Middle frontal gyrus (tissue), 1 donor: ENCODE results near the gene CCR9.

Source experiments
- DNase-seq: peaks from one replicate; pipeline ENCODE4 v3.0.0-alpha.2; 2015; ENCODE audit warnings: low spot score; ENCODE audit errors: extremely low spot score

CCR9 gene

GRCh38 chr3:45907769-45908705 is 21.7 kb downstream of the CCR9 start:
- no peak for DNase-seq

DNA sequence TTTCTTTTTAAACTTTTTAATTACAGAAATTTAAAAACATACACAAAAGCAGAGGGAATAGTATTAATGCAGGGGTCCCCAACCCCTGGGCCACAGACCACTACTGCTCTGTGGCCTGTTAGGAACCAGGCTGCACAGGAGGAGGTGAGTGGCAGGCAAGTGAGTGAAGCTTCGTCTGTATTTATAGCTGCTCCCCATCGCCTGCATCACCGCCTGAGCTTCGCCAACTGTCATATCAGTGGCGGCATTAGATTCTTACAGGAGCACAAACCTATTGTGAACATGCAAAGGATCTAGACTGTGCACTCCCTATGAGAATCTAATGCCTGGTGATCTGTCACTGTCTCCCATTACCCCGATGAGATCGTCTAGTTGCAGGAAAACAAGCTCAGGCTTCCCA is 22.4 kb downstream of the CCR9 start:
- DNase-seq, result no peak

GRCh38 chr3:45909542-45909941 is 23.2 kb downstream of the CCR9 start:
- no peak for DNase-seq

GRCh38 chr3:45910892-45911291 is 24.5 kb downstream of the CCR9 start:
- no peak for DNase-seq

DNA sequence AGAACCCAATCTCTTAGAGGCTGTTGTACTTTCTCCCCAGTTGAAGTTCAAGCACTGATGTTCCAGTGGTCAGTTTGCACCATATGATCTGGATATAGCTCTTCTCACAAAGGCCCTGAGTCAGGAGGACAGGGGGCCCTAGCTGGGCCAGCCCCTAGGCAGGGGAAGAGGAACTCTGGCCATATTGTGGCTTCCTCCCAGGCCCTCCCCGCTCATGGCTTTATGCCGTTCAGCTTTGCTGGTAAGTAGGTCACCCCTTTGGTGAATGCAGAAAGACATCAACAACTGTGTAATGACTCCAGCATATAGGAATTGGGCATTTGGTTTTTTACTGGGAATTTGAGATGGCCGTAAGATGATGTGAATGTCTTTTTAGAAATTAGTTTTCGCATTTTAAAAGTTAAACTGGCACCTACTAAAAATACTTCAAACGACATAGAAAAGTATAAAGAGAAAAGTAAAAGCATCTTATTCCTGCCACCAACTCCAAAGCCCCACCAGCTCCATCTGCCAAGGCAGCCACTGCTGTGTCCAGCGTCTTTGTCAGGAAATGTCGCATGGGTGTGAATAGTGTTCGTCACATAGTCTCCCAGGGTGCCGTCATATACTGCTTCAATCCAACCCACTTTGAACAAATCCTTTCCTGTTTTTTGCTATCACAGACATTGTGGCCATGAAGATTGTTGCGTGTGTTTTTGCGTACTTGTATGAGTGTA is 25.3 kb downstream of the CCR9 start:
- no peak for DNase-seq

DNA sequence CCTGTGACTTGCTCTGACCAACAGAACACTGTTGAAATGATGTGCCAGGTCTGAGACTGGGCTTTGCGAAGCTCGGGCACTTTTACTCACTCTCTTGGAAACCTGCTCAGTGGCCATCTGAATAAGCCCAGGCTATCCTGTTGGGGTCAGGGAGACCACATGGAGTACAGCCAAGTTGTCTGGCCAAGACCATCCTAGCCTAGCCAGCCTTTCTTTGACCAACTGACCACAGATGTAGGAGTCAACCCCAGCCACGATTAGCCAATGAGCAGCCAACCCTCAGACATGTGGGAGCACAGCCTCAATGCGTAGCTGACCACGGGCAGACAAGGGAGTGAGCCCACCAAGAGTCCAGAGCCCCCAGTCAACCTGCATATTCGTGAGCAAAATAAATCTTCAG is 26.1 kb downstream of the CCR9 start:
- DNase-seq, result no peak

DNA sequence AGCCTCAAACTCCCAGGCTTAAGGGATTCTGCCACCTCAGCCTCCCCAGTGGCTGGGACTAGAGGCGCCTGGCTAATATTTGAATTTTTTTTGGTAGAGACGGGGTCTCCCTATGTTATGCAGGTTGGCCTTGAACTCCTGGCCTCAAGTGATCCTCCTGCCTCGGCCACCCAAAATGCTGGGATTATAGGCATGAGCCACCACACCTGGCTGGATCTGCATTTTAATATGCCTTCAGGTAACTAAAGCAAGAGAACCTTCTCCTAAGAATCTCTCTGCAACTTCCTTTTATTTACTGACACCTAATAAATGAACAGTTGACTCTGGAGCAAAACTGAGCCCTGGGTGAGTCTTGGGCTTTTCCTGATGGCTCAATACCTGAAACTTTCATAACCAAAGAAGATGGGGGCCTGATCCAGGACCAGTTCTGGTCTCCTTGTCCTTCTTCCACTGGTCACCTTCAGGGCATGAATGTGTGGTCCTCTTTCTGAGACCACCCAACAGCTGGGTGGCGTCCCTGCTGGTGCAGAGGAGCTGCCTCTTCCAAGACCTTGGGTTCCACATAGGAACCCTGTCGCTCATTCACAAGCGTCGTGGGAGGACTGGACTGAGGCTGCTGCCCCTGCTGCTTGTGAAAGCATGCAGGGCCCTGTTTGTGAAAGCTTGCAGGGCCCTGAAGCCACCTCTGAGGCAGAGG is 28.2 kb downstream of the CCR9 start:
- DNase-seq, result no peak

DNA sequence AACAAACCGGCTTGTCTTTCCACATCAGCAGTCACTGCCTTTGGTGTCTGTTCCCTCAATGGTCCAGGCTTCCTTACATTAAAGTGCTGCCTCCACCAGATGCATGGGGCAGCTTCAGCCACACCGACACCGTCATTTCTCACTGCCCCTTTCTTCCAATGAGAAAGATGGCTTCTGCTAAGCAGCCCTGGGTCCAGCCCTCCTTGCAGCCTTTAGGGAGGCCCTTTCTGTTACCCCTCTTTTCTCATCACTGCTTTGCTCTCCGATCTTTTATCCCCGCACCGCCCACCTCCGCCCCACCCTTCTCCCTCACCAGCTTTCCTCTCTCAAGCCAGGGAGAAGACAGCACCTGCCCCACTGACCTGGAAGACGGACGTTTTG is 28.7 kb downstream of the CCR9 start:
- no peak for DNase-seq

DNA sequence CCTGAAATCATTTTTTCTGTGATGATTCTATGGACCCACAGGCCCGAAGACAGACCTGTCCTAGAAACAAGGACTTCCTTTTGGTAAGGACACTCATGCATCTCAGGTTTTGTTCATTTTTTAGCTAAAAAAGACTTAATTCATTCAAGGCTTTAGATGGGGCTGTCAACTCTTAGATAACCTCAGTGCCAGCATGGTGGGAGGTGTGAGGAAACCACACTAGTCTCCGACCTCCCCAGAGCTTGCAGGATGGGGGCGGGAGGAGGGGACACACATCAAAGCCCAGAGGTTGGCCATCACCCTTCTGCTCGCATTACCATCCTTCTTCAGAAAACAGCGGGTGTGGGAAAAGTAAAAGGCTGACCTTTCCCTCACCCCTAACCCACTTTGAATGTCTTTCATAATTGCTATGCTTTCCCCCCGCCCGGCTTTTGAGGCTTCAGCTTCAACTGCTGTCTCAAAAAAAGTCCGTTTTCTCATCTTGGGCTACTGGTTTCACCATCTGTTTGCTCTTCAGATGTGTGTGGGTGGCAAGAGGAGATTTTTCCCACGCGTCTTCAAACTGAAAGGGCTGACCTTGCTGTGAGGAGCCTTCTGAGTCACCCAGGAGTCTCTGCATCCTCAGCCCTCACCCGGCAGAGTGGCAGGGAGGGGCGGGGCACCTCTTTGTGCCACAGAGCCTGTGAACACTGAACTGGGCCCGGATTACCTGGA is 29.3 kb downstream of the CCR9 start:
- no peak for DNase-seq

DNA sequence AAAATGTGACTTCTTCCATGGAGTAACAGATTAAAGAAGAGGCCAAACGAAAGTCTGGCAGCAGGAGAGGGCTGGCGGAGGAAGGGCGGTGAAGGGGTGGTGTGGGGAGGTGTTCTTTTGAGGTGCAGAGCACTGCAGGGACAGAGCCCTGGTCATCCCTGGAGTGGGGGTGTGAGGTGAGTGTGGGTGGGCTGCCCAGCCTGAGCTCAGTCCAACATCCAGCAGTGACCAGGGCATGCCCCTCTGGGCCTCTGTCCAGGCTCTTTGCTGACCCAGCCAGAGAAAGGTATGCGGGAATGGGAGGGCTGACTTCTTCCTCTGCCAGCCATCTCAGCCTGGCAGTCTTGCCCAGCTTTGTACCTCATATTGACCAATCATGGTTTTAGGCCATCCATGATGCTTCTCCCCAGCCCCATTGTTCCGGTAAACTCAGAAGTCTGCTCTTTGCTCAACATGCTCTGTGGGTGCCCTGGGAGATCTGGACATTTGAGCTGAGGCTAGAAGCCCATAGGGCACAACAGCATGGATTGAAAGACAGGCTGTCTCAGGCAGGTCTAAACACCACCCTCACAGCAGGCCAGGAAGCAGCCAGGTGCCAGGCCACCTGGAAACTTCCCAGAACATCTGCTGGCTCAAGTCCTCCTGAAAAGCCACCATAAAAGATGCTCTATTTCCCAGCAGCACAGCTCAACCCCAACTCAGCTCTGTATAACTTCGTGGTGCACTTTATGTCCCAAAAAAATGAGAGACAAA is 31.0 kb downstream of the CCR9 start:
- no peak for DNase-seq

GRCh38 chr3:45921158-45922038 is 35.1 kb downstream of the CCR9 start:
- no peak for DNase-seq

DNA sequence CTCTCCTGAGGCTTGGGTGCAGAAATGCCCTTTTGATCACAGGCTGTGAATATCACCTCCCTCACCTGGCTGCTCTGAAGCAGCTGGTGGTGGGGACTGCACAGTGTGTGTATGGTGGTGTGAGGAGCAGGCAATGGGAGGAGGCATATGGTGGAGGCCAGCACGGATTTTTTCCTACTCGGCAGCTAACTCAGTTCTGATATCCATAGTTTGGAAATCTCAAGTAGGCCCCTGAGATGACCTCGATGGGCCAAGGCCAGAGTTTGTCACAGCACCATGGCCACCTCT is 35.6 kb downstream of the CCR9 start:
- DNase-seq, result no peak

GRCh38 chr3:45922950-45923590 is 36.7 kb downstream of the CCR9 start:
- DNase-seq, result no peak

- DNase-seq, result no peak
Observed at GRCh38 chr3:45923755-45924154, 37.4 kb downstream of the CCR9 start.

DNA sequence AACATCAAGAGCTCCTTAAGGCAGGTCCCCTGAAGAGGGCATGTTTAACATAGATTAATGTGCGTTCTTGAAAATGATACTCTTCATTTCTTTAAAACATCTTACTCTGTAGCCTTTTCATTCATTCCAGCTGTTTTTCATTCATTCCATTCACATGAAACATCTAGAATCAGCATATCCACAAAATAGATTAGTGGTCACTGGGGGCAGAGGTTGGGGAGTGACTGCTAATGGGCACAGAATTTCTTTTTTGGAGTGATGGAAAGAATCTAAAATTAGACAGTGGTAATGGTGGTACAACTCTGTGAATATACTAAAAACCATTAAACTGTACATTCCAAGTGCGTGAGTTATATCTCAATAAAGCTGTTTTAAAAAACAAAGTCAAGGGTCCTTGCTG is 41.5 kb downstream of the CCR9 start:
- DNase-seq, result no peak

DNA sequence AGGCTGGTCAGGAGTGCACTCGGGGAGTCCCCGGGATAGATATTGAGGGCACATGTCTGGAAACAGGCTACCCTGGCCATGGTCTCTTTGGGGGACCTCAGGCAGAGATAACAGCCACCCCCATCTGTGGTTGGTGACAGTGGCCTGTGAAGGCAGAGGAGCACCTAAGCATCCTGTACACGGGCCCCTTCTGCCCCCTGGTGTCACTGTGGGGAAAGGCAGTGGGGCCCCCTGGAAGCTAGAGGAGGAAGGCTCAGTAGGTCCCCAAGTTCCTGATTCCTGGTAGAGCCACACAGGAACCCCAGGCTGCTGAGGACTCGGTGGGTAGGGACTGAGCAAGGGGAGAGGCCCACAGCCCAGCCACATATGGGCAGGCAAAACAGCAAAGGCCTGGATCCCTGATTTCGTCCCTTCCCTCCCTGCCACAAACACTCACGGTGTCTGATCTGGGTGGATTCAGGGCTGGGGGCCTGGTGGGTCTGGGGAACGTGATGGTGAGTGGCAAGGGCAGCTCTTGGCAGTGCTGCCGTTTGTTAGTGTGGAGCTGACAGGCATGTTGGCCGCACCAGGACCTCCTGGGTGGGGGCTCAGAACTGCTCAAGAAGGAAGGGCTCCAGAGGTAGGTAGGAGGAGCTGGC is 42.8 kb downstream of the CCR9 start:
- peak; percentile 46 for DNase-seq

DNA sequence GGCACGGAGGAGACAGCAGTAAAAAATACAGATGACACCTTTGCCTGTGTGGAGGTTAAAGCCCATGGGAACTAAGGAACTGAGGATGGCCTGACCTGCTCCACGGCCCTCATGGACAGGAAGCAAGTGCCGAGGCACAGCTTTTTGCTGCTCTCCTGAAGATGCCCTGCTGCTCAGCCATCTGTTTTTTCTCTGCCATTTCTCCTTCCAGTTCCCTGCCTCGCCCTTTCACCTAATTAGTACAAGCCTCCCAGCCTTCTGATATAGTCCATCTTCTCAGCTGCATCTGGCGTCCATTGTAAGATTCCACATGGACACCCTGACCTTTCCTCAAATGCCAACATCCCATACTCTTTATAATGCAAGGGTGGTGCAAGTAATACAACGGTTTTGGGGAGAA is 45.2 kb downstream of the CCR9 start:
- DNase-seq, result no peak

- DNase-seq, result no peak
Observed at GRCh38 chr3:45932112-45932511, 45.8 kb downstream of the CCR9 start.

DNA sequence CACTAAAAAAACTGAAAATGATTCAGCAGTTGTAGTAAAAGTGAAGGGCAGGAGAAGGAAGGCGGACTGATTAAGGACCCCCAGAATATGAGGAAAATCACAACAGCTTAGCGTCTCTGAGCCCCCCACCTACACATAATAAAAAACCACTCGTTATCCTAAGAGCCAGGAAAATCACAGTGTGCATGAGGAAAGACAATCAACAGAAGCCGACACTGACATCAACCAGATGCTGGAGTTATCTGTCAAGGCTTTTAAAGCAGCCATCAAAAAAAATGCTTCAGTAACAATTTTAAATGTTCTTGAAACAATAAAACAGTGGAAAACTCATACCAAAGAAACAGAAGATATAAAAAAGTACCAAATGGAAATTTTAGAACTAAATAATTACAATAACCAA is 47.2 kb downstream of the CCR9 start:
- no peak for DNase-seq
